ENCODE results near the gene MRPL43.

- TF ChIP-seq CTCF (conservative IDR thresholded peaks at IDR 0.05; ENCODE audit: low read depth in 2 of 2) (no peak), EZH2 (IDR thresholded peaks at IDR 0.05; ENCODE audit: low read depth, unreplicated experiment) (no peak), POLR2AphosphoS5 (IDR thresholded peaks at IDR 0.05; ENCODE audit: low read depth) (no peak), REST (IDR thresholded peaks at IDR 0.05; ENCODE audit: unreplicated experiment) (no peak), ETS1 (IDR thresholded peaks at IDR 0.05) (no peak), EZH2phosphoT487 (IDR thresholded peaks at IDR 0.05; ENCODE audit: unreplicated experiment) (no peak), JUNB (IDR thresholded peaks at IDR 0.05; ENCODE audit: unreplicated experiment) (no peak)
These were observed 14.3 kb upstream of the MRPL43 start for GRCh38 chr10:101001659-101002035.
